AG08395 (cell line): Measurements from ENCODE around the gene AANAT.

Source experiments
- DNase-seq: peaks from one replicate; pipeline ENCODE4 v3.0.0; 2012; ENCODE audit warnings: mixed read lengths, low spot score

Gene AANAT

GRCh38 chr17:76490112-76490710 lies 22.8 kb downstream of the AANAT start:
- no peak for DNase-seq

- no peak for DNase-seq
These were observed 24.1 kb downstream of the AANAT start for GRCh38 chr17:76491271-76492122.

DNA sequence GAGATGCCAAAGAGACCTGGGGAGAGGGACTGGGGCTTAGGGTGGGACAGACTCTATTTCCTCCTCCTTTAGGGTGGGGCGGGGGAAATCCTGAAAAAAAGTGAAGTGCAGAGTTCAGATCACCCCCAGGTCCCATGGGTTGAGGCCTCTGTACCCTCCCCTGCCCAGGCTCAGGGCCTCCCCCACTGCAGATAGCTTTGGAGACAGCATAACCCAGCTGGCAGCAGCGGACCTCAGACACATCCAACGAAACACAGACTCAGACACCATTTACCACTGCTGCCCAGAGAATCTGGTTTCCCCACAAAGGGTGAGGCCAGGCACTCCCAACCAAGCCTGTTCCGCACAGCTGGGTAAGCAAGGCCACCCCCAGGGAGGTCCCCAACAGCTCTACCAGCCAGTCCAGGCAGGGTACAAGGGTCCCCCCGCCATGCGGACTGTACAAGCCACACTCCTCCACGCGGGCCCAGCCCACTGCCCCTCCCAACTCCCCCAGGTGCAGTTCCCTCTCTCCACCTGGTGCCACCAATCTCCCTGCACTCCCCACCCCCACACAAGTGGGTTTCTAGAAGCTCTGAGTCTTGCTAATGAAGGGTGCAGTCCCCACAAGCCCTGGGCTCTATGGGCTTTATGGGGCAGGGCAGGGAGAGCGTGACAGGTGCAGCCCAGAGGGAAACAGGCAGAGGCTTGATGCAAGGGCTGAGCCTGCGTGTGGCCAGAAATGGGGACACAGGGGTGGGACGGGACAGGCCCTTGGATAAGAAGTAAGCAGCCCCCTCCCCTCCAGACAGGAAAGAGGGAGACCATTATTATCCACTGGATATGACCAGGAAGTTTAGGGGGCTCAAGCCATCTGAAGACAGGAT lies 25.0 kb downstream of the AANAT start:
- DNase-seq, result no peak

DNA sequence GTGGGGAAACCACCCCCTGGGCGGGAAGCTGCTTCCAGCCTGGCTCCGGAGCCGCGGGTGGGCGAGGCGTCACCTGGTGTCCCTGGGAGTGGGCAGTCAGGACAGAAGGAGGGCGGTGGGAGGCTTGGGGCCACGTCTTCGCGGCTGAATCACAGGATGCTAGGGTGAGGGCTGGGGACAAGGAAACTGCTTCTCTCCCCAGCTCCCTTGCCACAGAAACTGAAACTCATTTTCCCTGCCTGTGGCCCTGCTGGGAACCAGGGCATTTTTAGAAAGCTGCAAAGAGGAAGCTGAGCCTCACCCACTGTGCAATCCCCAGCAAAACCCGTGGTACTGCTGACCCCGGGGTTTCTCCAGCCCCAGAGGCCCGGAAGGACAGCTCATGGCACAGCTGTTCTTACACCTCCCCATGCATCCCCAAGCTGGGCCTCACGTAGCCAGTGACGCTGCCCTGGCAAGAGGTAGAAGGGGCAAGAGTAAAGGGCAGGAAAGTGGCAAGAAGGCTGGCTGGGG lies 25.6 kb downstream of the AANAT start:
- DNase-seq, result peak; percentile 70

DNA sequence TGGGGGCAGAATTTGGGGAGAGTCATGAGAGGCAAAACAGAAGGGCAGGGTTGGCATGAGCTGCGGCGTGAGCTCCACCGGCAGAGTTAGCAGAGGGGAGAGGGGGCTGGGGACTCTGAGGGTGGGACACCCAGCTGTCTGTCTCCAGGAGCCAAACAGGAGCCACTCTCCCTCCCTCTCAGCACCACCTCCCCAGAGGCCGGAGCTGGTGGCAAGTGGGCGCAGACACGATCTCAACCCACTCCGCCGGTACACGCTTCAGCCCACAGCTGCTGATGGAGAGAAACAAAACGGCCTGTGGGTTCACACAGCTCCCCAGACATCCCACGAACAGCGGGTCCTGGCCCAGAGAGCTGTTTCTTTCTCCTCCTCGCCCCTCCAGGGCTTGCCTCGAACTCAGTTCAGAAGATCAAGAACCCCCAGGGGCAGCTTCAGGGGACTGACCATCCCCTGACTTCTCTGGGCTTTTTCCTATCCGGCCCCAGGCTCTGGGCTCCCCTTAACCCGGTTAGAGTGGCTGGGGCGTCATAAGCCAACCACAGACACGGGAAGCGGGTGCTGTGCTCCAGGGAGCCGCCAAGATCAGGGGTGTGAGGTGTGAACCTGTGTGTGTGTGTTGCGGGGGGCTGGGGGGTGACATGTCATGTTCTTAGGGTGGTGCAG lies 26.2 kb downstream of the AANAT start:
- no peak for DNase-seq

- no peak for DNase-seq
These were observed 28.4 kb downstream of the AANAT start for GRCh38 chr17:76495663-76496400.

DNA sequence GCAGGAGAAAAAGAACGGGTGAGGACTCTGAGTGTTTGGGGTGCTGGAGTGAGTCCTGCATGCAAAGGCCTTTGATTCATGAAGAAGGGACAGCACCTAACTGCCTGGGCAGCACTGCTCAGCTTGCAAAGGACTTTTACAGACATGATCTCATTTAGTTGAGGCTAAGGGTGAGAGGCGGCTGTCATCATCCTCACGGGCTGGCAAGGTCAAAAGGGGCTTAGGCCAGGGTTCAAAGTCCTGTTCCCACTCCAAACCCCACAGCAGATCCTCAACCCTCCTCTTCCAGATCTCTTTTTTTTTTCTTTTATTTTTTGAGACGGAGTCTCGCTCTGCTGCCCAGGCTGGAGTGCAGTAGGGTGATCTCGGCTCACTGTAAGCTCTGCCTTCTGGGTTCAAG lies 29.1 kb downstream of the AANAT start:
- no peak for DNase-seq

DNA sequence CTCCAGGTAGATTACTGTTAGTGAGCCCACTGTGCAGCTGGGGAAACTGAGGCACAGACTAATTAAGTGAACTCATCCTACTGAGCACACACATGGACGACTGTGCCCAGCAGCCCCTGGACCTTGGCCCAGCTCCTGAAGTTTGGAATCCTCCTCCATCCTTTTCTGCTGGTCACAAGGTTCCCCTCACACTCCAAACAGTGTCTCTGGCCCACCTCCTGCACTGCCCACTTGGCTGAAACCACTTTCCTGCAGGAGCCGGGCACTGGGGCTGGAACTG lies 30.2 kb downstream of the AANAT start:
- DNase-seq, result no peak

- peak; percentile 78 for DNase-seq
These were observed 30.8 kb downstream of the AANAT start for GRCh38 chr17:76497979-76498875.

DNA sequence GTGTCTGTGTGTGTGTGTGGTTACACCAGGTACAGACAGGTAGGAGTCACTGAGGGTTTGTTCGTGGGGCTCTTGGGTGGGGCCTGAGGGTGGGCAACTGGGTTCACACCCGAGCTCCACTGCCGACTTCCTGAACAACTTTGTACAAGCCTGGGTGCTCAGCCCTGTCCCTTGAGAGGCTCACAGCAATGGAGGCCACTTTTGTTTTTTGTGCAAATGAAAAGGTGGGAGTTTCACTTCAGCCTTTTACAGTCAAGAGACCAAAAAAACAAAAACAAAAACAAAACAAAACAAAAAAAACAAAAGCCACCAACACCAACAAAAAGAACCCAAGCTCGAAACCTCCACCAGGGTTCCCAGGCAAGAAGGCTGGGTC lies 31.5 kb downstream of the AANAT start:
- DNase-seq, result no peak

DNA sequence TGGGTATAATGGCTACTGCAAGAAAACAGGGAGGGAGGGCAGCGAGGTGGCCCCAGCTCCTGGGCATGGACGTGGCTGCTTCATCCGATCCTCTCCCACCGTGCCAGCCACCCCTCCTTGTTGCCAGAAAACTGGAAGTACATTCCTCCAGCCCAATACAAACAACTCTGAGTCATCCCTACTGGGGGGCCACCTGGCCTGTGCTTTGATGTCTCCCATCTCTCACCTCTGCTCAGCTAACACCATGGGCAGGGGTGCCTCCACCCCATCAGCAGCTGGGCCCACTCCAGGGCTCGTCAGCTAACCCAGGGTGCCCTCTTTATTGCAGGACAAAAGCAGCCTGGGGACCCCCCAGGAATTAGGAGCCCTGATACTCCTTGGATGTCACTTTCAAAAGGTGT lies 31.9 kb downstream of the AANAT start:
- no peak for DNase-seq

- DNase-seq, result no peak
These were observed 32.8 kb downstream of the AANAT start for GRCh38 chr17:76500074-76500746.

DNA sequence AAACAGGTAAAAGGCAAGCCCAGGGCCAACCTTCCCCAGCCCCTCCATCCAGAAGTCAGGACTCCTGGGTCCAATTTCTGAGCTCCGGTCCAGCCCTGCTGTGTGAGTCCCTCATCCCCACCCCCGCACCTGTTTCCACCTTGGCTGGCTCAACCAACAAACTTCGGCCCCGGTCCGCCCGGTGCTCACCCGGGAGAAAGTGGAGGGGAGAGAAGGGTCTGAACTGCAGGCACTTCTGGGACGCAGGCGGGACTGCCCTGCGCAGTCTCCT lies 33.3 kb downstream of the AANAT start:
- DNase-seq, result no peak

- DNase-seq, result peak; percentile 91
These were observed 33.8 kb downstream of the AANAT start, which contains the start of gene RHBDF2 for GRCh38 chr17:76501018-76501826. Gene RHBDF2 (minus strand): TSS chr17:76501423. CDS start chr17:76481524, 19,899 bp downstream.

DNA sequence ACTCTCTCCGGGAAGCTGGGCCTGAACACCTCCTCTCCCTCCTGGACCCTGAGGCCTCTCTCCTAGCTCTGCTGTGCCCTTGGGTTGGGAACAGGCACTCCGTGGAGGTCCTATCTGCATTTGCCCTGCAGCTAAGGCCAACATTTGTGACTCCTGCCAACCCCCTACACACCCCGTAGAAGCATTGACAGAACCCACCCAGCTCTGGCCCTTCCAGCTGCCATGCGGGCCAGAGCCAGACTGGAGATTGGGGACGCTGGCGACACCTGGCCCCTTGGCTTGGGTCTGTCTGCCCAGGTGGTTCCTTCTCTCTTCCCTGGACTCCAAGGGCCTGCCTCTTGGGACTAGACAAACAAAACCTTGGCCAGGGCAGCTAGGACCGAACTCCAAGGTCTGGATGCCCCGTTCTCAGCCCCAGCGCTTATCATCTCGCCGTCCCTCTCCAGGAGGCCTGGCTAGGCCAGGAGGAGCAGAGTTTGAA lies 34.5 kb downstream of the AANAT start:
- no peak for DNase-seq

DNA sequence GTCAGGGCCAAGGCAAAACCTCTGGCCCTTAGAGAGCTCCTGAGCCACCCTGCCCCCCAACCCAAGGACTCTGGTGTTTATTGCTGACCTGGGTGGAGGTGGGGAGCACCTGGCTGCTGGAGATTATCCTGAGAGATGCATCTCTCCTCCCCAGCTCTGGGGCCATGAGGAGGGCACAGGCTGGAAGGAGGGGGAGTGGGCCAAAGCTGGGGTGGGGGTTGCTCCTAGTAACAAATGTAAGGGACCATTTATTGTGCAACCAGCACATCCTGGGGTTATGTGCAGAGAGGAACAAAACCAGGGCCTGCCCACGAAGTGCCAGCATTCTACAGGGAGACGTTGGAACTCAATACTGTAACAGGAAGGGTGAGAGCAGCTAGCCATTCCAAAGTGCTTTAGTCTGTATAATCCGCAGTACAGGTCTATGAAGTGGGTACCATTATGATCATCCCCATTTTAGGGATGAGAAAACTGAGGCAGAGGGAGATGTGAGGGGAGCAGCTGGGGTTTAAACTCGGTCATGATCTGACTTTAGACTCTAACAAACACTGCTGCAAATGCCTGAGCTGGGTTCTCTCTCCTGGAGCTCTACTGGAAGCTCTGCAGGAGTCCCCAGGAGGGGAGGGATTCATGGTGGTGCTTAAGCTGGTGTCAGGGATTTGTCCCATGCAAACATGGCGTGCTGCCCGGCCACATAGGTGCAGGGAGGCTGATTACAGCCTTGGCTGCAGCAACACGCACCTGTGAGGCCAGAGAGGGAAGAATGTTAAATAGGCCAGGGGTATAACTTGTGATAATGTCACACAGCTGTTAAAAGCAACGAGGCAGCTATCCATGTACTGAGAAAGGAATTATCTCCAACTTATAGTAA lies 35.2 kb downstream of the AANAT start:
- no peak for DNase-seq

- DNase-seq, result no peak
These were observed 36.7 kb downstream of the AANAT start for GRCh38 chr17:76504117-76504516.
